PC-3 (cell line): ENCODE results near the gene CCDC177. TPM values are rescaled to one million over a fixed set of nuclear protein-coding genes. Genes with fewer than 3 reads are reported as not detected.

ENCODE experiments used
- ATAC-seq: fragments of 200-7000 bp; cut with Tn5 transposase; 2 replicates; pipeline ENCODE4 v1.9.1; 2020; ENCODE audit warnings: mild to moderate bottlenecking, moderate library complexity
- BruUV-seq: library from RNA; stranded (reverse); fragments of 400-500 nt; replicated peaks from 2 replicates; lab custom pipeline; 2021; lab: Mats Ljungman, UMichigan
- CTCF ChIA-PET: fragments of 300-600 bp; sonication (Branson Sonifier 250); formaldehyde crosslinking; loops from one replicate; lab custom pipeline; 2022; ENCODE audit warnings: antibody characterized with exemption; lab: Charles Lee
- POLR2A ChIA-PET: fragments of 300-600 bp; sonication (Branson Sonifier 250); formaldehyde crosslinking; loops from one replicate; lab custom pipeline; 2022; ENCODE audit warnings: antibody characterized with exemption; ENCODE audit not compliant: unreplicated experiment; lab: Charles Lee
- DNase-seq: peaks from one replicate; pipeline ENCODE4 v3.0.0-alpha.2; 2015
- H2AFZ ChIP-seq: fragments of 300-600 bp; sonication (generic); 2 replicates; pipeline ENCODE4 v1.6.0; 2016; ENCODE audit warnings: antibody characterized with exemption, low read length
- H3F3A ChIP-seq: fragments of 300-600 bp; sonication (generic); one replicate; pipeline ENCODE4 v1.6.0; 2017; ENCODE audit warnings: antibody characterized with exemption, low read length, control low read depth, mild to moderate bottlenecking; ENCODE audit not compliant: unreplicated experiment
- H3K27ac ChIP-seq: fragments of 300-600 bp; sonication (generic); 2 replicates; pipeline ENCODE4 v1.5.1; 2016; ENCODE audit warnings: mild to moderate bottlenecking, low read length
- H3K27me3 ChIP-seq: fragments of 300-600 bp; sonication (generic); 2 replicates; pipeline ENCODE4 v1.6.1; 2016; ENCODE audit warnings: low read length, mixed read lengths
- H3K36me3 ChIP-seq: fragments of 300-600 bp; sonication (generic); 2 replicates; pipeline ENCODE4 v1.6.1; 2016; ENCODE audit warnings: low read depth, mixed run types, low read length, mixed read lengths
- H3K4me1 ChIP-seq: fragments of 300-600 bp; sonication (generic); 2 replicates; pipeline ENCODE4 v1.5.1; 2016; ENCODE audit warnings: low read length; ENCODE audit not compliant: insufficient read depth
- H3K4me2 ChIP-seq: fragments of 300-600 bp; sonication (generic); 2 replicates; pipeline ENCODE4 v1.6.0; 2016; ENCODE audit warnings: low read length
- H3K4me3 ChIP-seq: fragments of 300-600 bp; sonication (generic); 2 replicates; pipeline ENCODE4 v1.5.1; 2016; ENCODE audit warnings: mild to moderate bottlenecking, low read length, mixed read lengths
- H3K79me2 ChIP-seq: fragments of 300-600 bp; sonication (generic); 2 replicates; pipeline ENCODE4 v1.6.1; 2017; ENCODE audit warnings: low read length, mixed read lengths
- H3K9ac ChIP-seq: fragments of 300-600 bp; sonication (generic); 2 replicates; pipeline ENCODE4 v1.6.0; 2016; ENCODE audit warnings: mild to moderate bottlenecking, low read length
- H3K9me2 ChIP-seq: fragments of 300-600 bp; sonication (generic); replicated peaks from 2 replicates; pipeline ENCODE4 v1.6.1; 2016; ENCODE audit warnings: mixed run types, low read length, mixed read lengths
- H3K9me3 ChIP-seq: fragments of 300-600 bp; sonication (generic); 2 replicates; pipeline ENCODE4 v1.6.1; 2016; ENCODE audit warnings: low read length, mixed read lengths
- H4K20me1 ChIP-seq: fragments of 300-600 bp; sonication (generic); 2 replicates; pipeline ENCODE4 v1.6.1; 2016; ENCODE audit warnings: low read length, mixed read lengths
- EZH2 ChIP-seq: fragments of 300-600 bp; sonication (generic); IDR thresholded peaks from one replicate; pipeline ENCODE4 v1.6.1; 2017; ENCODE audit warnings: antibody characterized with exemption, mild to moderate bottlenecking, low read length; ENCODE audit not compliant: unreplicated experiment
- EZH2phosphoT487 ChIP-seq: fragments of 300-600 bp; sonication (generic); IDR thresholded peaks from 2 replicates; pipeline ENCODE4 v1.6.1; 2018; ENCODE audit warnings: mild to moderate bottlenecking, antibody characterized with exemption, low read length, borderline replicate concordance
- intact Hi-C: fragments of 100-400 bp; cut with micrococcal nuclease; formaldehyde crosslinking; loops from 2 replicates; pipeline ENCODE4 v1.9.0; 2023
- total RNA-seq: library from RNA; depleted of rRNA; stranded (reverse); fragments of >200 nt; gene quantifications from 2 replicates; pipeline ENCODE4 v1.2.3, GENCODE V29; 2014
- TF ChIP-seq, protein P1 (sequence below): fragments of 300-600 bp; sonication (generic); conservative IDR thresholded peaks from 2 replicates; pipeline ENCODE4 v1.5.1; 2017; ENCODE audit warnings: antibody characterized with exemption, low read depth, mild to moderate bottlenecking, low read length

The CCDC177 gene
- total RNA-seq, 1 experiment from 2014 or later: not detected

DNA sequence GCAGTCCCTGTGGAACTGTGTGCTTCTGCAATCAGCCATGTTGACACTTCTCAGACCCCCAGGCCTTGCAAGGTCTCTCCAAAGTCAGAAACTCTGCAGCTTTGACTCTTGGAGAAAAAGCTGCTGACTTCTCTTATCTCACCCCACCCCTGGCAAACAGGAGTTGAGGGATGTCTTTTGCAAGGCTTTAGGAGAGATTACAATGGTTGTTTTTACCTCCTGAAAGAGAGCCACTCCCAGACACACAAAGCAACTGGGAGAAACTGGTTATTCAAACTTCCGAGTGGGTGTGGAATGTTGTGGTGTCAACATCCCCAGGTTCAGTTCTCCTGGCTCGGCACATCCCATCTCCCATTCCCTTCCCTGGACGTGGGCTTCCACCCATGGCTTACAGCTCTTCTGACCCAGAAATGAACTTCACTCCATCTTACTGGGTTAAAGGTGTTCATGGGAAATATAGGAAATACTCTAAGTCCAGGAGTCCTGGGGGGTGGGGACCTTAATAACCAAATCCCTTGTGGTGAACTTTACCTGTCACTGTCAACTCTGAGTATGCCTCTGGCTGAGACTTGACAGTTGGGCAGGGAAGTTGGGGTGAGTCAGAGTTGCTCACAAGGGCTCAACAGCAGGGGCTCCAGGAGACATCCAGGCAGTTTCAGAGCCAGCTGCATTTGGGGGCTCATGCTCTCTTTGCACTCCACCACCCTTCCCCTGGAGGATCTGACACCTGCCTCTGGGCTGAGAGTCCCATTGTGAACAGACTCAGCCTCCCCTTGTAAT, 41.9 kb downstream of the CCDC177 start:
- Histone ChIP-seq H3K36me3 (no peaks in the 10 kb centered on the region), H3K9me3 (no peaks in the 10 kb centered on the region), H3K4me1 (peaks cover 25% of the 10 kb centered on the region), H3K4me3 (0 out of 2 replicates have a peak overlapping the region, but pooled peaks have one; percentile 12), H4K20me1 (no peaks in the 10 kb centered on the region), H3K9ac (no peak overlapping the region), H3F3A (no peaks in the 10 kb centered on the region), H3K4me2 (peak overlapping the region; percentile 36), H3K27me3 (peaks cover 5% of the 10 kb centered on the region; the same call in 1 of the 2 replicates), H2AFZ (no peak overlapping the region), H3K9me2 (no peaks in the 10 kb centered on the region), H3K79me2 (no peaks in the 10 kb centered on the region), H3K27ac (peak overlapping the region; percentile 41)
- BruUV-seq: no TSS peak
- ChIA-PET CTCF (no interaction called here), POLR2A (no interaction called here)
- TF ChIP-seq, protein P1, sequence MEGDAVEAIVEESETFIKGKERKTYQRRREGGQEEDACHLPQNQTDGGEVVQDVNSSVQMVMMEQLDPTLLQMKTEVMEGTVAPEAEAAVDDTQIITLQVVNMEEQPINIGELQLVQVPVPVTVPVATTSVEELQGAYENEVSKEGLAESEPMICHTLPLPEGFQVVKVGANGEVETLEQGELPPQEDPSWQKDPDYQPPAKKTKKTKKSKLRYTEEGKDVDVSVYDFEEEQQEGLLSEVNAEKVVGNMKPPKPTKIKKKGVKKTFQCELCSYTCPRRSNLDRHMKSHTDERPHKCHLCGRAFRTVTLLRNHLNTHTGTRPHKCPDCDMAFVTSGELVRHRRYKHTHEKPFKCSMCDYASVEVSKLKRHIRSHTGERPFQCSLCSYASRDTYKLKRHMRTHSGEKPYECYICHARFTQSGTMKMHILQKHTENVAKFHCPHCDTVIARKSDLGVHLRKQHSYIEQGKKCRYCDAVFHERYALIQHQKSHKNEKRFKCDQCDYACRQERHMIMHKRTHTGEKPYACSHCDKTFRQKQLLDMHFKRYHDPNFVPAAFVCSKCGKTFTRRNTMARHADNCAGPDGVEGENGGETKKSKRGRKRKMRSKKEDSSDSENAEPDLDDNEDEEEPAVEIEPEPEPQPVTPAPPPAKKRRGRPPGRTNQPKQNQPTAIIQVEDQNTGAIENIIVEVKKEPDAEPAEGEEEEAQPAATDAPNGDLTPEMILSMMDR: no peak
- TF ChIP-seq EZH2phosphoT487 (no peak), EZH2 (no peak)
- peak; percentile 65 for DNase-seq
- ATAC-seq: peak; percentile 57
- intact Hi-C loops: no loop called here

DNA sequence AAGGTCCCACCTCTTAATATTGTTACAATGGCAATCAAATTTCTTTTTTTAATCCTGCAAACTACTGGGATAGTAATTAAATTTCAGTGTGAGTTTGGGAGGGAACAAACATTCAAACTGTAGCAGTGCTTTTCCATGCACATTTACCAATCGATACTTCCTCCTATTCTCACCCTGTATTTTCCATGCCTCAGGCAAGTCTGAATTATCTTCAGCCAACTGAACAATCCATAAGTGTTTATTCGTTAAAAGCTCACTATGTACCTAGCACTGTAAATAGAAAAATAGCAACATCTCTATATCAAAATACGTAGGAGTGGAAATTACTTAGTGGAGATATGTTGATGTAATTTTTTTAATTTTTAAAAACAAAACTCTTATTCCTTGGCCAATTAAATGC, 43.5 kb downstream of the CCDC177 start:
- BruUV-seq: no TSS peak
- no peaks in the 10 kb centered on the region for H3K9me2 ChIP-seq
- no peak overlapping the region for H3K4me3 ChIP-seq
- no peak overlapping the region for H2AFZ ChIP-seq
- H4K20me1 ChIP-seq: no peaks in the 10 kb centered on the region
- POLR2A ChIA-PET: no interaction called here
- TF ChIP-seq, protein P1: no peak
- TF ChIP-seq EZH2phosphoT487 (no peak), EZH2 (no peak)
- CTCF ChIA-PET: no interaction called here
- DNase-seq (no peak), ATAC-seq (no peak)
- H3K79me2 ChIP-seq: no peaks in the 10 kb centered on the region
- H3K4me1 ChIP-seq: peaks cover 25% of the 10 kb centered on the region
- H3F3A ChIP-seq: no peaks in the 10 kb centered on the region
- intact Hi-C loops: no loop called here
- H3K27me3 ChIP-seq: peaks cover 18% of the 10 kb centered on the region; the same call in 1 of the 2 replicates
- H3K9ac ChIP-seq: no peak overlapping the region
- H3K36me3 ChIP-seq: no peaks in the 10 kb centered on the region
- H3K9me3 ChIP-seq: no peaks in the 10 kb centered on the region
- no peak overlapping the region for H3K4me2 ChIP-seq
- no peak overlapping the region for H3K27ac ChIP-seq

DNA sequence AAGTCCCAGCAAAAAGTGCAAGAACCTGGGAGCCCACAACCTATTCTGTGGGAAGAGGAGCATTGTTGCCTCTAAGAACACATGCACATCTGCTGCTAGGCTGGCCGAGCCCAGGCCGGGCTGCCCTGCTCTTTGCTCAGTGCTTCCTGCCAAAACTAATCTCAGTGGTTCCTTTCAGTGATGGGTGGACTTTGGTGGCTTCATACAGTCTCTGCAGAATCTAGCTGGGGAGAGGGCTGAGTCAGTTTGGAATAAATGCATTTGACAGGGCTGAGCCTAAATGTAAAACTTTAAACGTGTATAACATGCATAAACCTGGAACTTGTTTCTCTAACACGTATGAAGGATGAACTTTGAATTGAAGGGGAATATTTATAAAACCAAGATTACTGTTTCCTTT, 44.6 kb downstream of the CCDC177 start:
- Histone ChIP-seq H3K9me3 (no peaks in the 10 kb centered on the region), H2AFZ (no peak overlapping the region), H3F3A (no peaks in the 10 kb centered on the region), H3K4me3 (no peak overlapping the region), H4K20me1 (no peaks in the 10 kb centered on the region), H3K9me2 (no peaks in the 10 kb centered on the region), H3K79me2 (no peaks in the 10 kb centered on the region), H3K27me3 (peaks cover 28% of the 10 kb centered on the region), H3K4me2 (no peak overlapping the region), H3K36me3 (no peaks in the 10 kb centered on the region), H3K4me1 (peaks cover 25% of the 10 kb centered on the region), H3K9ac (no peak overlapping the region), H3K27ac (no peak overlapping the region)
- intact Hi-C loops: no loop called here
- ChIA-PET POLR2A (no interaction called here), CTCF (no interaction called here)
- ATAC-seq (no peak), DNase-seq (no peak)
- BruUV-seq: no TSS peak
- no peak for TF ChIP-seq EZH2
- TF ChIP-seq EZH2phosphoT487: no peak
- TF ChIP-seq, protein P1: no peak
